Measurements from ENCODE around the gene PLA2G6. TPM values are rescaled to one million over a fixed set of nuclear protein-coding genes. Genes with fewer than 3 reads are reported as not detected.

The PLA2G6 gene
- total RNA-seq, 1 experiment from 2014 or later, result 29.9 TPM

DNA sequence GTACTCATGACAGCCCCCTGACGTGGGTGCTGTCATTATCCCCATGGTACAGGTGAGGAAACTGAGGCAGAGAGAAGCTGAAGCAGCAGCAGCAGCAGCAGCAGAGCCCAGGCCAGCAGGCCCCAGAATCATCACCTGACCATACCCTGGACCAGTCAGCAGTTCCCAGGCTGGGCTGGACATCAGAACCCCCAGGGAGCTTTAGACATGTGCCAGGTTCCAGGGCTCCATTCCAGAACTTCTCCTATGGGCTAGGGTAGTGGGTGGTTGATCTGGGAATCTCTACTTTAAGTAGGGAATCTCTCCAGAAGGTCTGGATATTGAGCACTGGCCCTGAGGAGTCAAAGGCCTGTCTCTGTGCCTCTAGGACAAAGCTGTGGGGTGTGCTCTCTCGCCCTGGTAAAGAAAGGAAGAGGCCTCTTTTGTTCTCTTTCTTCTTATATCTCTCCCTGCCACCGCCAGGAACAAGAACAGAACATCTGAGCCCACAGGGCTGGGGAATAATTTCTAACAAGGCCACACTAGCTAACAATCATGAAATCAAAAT, 46.8 kb upstream of the PLA2G6 start:
- POLR2A ChIA-PET, result no interaction called here

DNA sequence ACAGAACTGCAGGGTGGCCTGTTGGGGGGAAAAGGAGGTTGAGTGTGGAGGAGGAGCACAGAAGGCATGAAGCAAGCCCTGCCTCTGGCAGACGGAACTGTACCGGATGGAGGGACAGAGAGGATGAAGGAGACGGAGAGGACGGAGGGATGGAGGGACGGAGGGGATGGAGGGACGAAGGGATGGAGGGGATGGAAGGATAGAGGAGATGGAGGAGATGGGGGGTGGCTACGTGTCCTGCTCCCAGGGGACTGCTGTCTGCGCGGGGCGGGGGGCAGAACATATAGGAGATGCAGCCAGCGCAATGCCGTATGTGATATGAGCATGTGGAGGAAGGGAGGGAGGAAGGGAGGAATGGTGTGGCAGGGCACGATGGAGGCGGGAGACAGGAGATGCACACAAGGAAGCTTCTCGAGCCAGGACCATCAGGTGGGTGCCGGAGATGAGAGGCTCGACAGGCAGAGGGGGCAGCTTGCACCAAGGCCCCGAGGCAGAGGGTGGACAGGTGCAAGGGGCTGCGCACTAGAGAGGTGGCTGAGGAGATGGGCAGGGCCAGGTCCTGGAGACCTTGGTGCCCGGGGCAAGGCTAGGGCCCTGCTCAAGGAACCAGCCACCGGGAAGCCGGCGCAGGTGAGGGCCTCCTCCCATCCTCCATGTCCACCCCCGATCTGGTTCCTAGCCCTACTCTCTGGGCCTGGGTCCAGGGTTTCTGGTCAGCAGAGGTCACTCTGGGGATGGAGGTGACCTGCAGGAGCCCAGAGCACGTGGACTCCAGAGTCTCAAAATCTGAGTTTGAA, 45.4 kb upstream of the PLA2G6 start:
- ATAC-seq, result no peak
- no peak for DNase-seq (ENCODE audit: low spot score)
- Mint-ChIP-seq H3K4me1 (no peaks in the 10 kb centered on the region), H3K4me3 (no peak overlapping the region), H3K27ac (no peak overlapping the region), H3K36me3 (peaks cover 32% of the 10 kb centered on the region), H3K27me3 (ENCODE audit: low read depth) (no peaks in the 10 kb centered on the region), H3K9me3 (no peaks in the 10 kb centered on the region)
- POLR2A ChIA-PET, result no interaction called here
- CTCF ChIA-PET, result no interaction called here
- TF ChIP-seq ELF4 (CRISPR knock-in tag; IDR thresholded peaks at IDR 0.05; ENCODE audit: low read depth) (no peak), GRHL2 (CRISPR knock-in tag; IDR thresholded peaks at IDR 0.05; ENCODE audit: insufficient replicate concordance, severe bottlenecking) (no peak), NR3C1 (CRISPR knock-in tag; conservative IDR thresholded peaks at IDR 0.05; ENCODE audit: low read depth) (no peak), EMX1 (CRISPR knock-in tag; IDR thresholded peaks at IDR 0.05) (no peak), ESRRA (CRISPR knock-in tag; IDR thresholded peaks at IDR 0.05; ENCODE audit: borderline replicate concordance) (no peak), JUN (CRISPR knock-in tag; IDR thresholded peaks at IDR 0.05) (no peak), ZNF423 (CRISPR knock-in tag; IDR thresholded peaks at IDR 0.05) (no peak), ZNF138 (CRISPR knock-in tag; conservative IDR thresholded peaks at IDR 0.05) (no peak), JAZF1 (CRISPR knock-in tag; IDR thresholded peaks at IDR 0.05) (no peak), ZNF416 (CRISPR knock-in tag; IDR thresholded peaks at IDR 0.05) (no peak), CBFB (CRISPR knock-in tag; IDR thresholded peaks at IDR 0.05; ENCODE audit: low read depth) (no peak)
- TF ChIP-seq, protein P1, sequence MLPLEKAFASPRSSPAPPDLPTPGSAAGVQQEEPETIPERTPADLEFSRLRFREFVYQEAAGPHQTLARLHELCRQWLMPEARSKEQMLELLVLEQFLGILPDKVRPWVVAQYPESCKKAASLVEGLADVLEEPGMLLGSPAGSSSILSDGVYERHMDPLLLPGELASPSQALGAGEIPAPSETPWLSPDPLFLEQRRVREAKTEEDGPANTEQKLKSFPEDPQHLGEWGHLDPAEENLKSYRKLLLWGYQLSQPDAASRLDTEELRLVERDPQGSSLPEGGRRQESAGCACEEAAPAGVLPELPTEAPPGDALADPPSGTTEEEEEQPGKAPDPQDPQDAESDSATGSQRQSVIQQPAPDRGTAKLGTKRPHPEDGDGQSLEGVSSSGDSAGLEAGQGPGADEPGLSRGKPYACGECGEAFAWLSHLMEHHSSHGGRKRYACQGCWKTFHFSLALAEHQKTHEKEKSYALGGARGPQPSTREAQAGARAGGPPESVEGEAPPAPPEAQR (CRISPR knock-in tag; IDR thresholded peaks at IDR 0.05), result no peak
- TF ChIP-seq, protein P2, sequence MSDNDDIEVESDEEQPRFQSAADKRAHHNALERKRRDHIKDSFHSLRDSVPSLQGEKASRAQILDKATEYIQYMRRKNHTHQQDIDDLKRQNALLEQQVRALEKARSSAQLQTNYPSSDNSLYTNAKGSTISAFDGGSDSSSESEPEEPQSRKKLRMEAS (CRISPR knock-in tag; IDR thresholded peaks at IDR 0.05), result no peak
- TF ChIP-seq, protein P3, sequence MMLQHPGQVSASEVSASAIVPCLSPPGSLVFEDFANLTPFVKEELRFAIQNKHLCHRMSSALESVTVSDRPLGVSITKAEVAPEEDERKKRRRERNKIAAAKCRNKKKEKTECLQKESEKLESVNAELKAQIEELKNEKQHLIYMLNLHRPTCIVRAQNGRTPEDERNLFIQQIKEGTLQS (CRISPR knock-in tag; conservative IDR thresholded peaks at IDR 0.05), result no peak
- TF ChIP-seq, protein P4, sequence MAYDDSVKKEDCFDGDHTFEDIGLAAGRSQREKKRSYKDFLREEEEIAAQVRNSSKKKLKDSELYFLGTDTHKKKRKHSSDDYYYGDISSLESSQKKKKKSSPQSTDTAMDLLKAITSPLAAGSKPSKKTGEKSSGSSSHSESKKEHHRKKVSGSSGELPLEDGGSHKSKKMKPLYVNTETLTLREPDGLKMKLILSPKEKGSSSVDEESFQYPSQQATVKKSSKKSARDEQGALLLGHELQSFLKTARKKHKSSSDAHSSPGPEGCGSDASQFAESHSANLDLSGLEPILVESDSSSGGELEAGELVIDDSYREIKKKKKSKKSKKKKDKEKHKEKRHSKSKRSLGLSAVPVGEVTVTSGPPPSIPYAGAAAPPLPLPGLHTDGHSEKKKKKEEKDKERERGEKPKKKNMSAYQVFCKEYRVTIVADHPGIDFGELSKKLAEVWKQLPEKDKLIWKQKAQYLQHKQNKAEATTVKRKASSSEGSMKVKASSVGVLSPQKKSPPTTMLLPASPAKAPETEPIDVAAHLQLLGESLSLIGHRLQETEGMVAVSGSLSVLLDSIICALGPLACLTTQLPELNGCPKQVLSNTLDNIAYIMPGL (CRISPR knock-in tag; IDR thresholded peaks at IDR 0.05), result no peak
- TF ChIP-seq, protein P5, sequence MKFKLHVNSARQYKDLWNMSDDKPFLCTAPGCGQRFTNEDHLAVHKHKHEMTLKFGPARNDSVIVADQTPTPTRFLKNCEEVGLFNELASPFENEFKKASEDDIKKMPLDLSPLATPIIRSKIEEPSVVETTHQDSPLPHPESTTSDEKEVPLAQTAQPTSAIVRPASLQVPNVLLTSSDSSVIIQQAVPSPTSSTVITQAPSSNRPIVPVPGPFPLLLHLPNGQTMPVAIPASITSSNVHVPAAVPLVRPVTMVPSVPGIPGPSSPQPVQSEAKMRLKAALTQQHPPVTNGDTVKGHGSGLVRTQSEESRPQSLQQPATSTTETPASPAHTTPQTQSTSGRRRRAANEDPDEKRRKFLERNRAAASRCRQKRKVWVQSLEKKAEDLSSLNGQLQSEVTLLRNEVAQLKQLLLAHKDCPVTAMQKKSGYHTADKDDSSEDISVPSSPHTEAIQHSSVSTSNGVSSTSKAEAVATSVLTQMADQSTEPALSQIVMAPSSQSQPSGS (CRISPR knock-in tag; IDR thresholded peaks at IDR 0.05; ENCODE audit: borderline replicate concordance, low read depth), result no peak
- TF ChIP-seq, protein P6, sequence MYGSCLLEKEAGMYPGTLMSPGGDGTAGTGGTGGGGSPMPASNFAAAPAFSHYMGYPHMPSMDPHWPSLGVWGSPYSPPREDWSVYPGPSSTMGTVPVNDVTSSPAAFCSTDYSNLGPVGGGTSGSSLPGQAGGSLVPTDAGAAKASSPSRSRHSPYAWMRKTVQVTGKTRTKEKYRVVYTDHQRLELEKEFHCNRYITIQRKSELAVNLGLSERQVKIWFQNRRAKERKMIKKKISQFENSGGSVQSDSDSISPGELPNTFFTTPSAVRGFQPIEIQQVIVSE (CRISPR knock-in tag; IDR thresholded peaks at IDR 0.05; ENCODE audit: borderline replicate concordance), result no peak
- TF ChIP-seq, protein P7, sequence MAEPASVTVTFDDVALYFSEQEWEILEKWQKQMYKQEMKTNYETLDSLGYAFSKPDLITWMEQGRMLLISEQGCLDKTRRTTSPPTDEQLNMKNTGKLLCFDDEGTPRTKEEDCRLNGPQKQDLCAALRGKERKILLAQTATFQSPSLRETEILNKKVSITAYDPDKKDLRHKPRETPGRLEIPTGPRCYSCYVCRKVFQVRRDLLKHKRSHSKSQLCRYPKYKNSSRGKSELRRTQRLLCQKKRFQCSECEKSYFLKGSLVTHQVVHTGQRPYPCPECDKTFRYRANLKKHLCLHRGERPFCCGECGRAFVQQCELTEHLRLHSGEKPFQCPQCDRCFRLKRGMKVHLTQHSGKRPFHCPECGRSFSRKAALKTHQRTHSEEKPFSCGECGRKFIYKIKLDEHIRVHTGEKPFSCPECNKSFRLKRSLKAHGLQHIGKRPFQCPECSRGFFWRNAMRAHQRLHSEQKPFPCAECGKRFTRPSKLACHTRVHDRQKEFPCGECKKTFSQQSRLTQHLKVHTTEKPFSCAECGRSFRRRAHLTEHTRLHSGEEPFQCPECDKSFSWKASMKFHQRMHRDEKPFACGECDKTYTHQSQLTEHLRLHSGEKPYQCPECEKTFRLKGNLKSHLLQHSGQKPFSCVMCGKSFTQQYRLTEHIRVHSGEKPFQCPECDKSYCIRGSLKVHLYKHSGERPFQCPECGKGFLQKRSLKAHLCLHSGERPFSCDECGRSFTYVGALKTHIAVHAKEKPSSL (CRISPR knock-in tag; conservative IDR thresholded peaks at IDR 0.05), result no peak

More for the DNA sequence above, 46.8 kb upstream of the PLA2G6 start:
- Mint-ChIP-seq H3K4me1 (no peaks in the 10 kb centered on the region), H3K27me3 (ENCODE audit: low read depth) (no peaks in the 10 kb centered on the region), H3K4me3 (no peak overlapping the region), H3K27ac (no peak overlapping the region; the same call in 1 of the 2 replicates), H3K36me3 (peaks cover 37% of the 10 kb centered on the region), H3K9me3 (no peaks in the 10 kb centered on the region)
- TF ChIP-seq NR1H2 (CRISPR knock-in tag; IDR thresholded peaks at IDR 0.05) (no peak), ZNF317 (CRISPR knock-in tag; IDR thresholded peaks at IDR 0.05; ENCODE audit: borderline replicate concordance, low read depth) (no peak), TEAD4 (CRISPR knock-in tag; IDR thresholded peaks at IDR 0.05) (no peak), NR2C2 (CRISPR knock-in tag; IDR thresholded peaks at IDR 0.05) (no peak), SMAD4 (CRISPR knock-in tag; IDR thresholded peaks at IDR 0.05) (no peak)
- ATAC-seq (no peak), DNase-seq (ENCODE audit: low spot score) (no peak)
- CTCF ChIA-PET, result interaction anchor here (0.5 to 2.5 kb wide), 6 partner anchors 14 to 176 kb away, joined by 3 to 7 read pairs (median 3); no protein-coding TSS in a partner anchor
